H1 (cell line): ENCODE results near the gene LDHB. TPM values are rescaled to one million over a fixed set of nuclear protein-coding genes. Genes with fewer than 3 reads are reported as not detected.

Source experiments
- CTCF ChIA-PET: fragments of 300-600 bp; sonication (Branson Sonifier 250); formaldehyde crosslinking; loops from one replicate; lab custom pipeline; 2021; ENCODE audit not compliant: partially characterized antibody; lab: Charles Lee
- POLR2A ChIA-PET: fragments of 300-600 bp; sonication (Branson Sonifier 250); formaldehyde crosslinking; loops from one replicate; lab custom pipeline; 2021; ENCODE audit warnings: inconsistent platforms; ENCODE audit not compliant: partially characterized antibody; lab: Charles Lee
- DNase-seq, 2 experiments: peaks; one replicate each; pipeline versions ENCODE4 v3.0.0 to v3.0.0-alpha.2; 2010 to 2022; ENCODE audit warnings: low spot score in 2 of 2, low read depth in 1 of 2, mixed read lengths in 1 of 2
- FAIRE-seq: peaks from 2 replicates; lab custom pipeline; 2011; peaks lifted over from hg19 to GRCh38; lab: Jason Lieb, UNC
- H2AFZ ChIP-seq: 2 replicates; pipeline ENCODE4 v1.8.1; 2012; ENCODE audit warnings: low read length, inconsistent platforms
- H2AK5ac ChIP-seq: 2 replicates; pipeline ENCODE4 v1.6.1; 2013; ENCODE audit warnings: low read depth, low read length
- H2BK120ac ChIP-seq: replicated peaks from 2 replicates; pipeline ENCODE3; 2013; ENCODE audit warnings: low read depth, low read length, inconsistent platforms
- H2BK12ac ChIP-seq: 2 replicates; pipeline ENCODE4 v1.6.1; 2013; ENCODE audit warnings: low read depth, low read length
- H2BK15ac ChIP-seq: 2 replicates; pipeline ENCODE4 v1.6.1; 2013; ENCODE audit warnings: low read length
- H2BK20ac ChIP-seq: 2 replicates; pipeline ENCODE4 v1.6.1; 2013; ENCODE audit warnings: low read length
- H2BK5ac ChIP-seq: 2 replicates; pipeline ENCODE4 v1.6.1; 2013; ENCODE audit warnings: low read depth, low read length
- H3K14ac ChIP-seq: 2 replicates; pipeline ENCODE4 v1.6.1; 2013; ENCODE audit warnings: inconsistent platforms; ENCODE audit not compliant: insufficient read length
- H3K18ac ChIP-seq: 2 replicates; pipeline ENCODE4 v1.6.1; 2013; ENCODE audit warnings: low read length; ENCODE audit errors: extremely low read depth
- H3K23ac ChIP-seq: 2 replicates; pipeline ENCODE4 v1.6.1; 2013; ENCODE audit warnings: inconsistent platforms; ENCODE audit not compliant: insufficient read length
- H3K23me2 ChIP-seq: 2 replicates; pipeline ENCODE4 v1.6.1; 2013; ENCODE audit warnings: low read depth, low read length
- H3K27ac ChIP-seq: 2 replicates; pipeline ENCODE4 v1.6.1; 2011; ENCODE audit warnings: low read depth, low read length, inconsistent platforms
- H3K27me3 ChIP-seq, 4 experiments: replicated peaks in 1 of 4; 1 replicate in 1 of 4; 2 replicates in 3 of 4; pipeline versions ENCODE4 v1.6.1 to v1.8.1; 2011 to 2013; ENCODE audit warnings: low read length in 3 of 4, mild to moderate bottlenecking in 3 of 4, inconsistent platforms in 2 of 4, mixed read lengths in 2 of 4, moderate library complexity in 1 of 4; ENCODE audit not compliant: control insufficient read depth in 3 of 4, insufficient read depth in 3 of 4; ENCODE audit errors: extremely low read depth in 1 of 4
- H3K36me3 ChIP-seq, 4 experiments: 2 replicates each; pipeline versions ENCODE4 v1.6.1 to v1.8.1; 2011 to 2013; ENCODE audit warnings: mild to moderate bottlenecking in 4 of 4, low read length in 3 of 4, moderate library complexity in 2 of 4, control low read depth in 1 of 4, inconsistent platforms in 1 of 4; ENCODE audit not compliant: insufficient read depth in 4 of 4, control insufficient read depth in 2 of 4
- H3K4ac ChIP-seq: replicated peaks from 2 replicates; pipeline ENCODE3; 2013; ENCODE audit warnings: low read length, low read depth, mixed read lengths, inconsistent platforms; ENCODE audit not compliant: insufficient read length
- H3K4me1 ChIP-seq, 4 experiments: replicated peaks in 1 of 4; 1 replicate in 1 of 4; 2 replicates in 3 of 4; pipeline versions ENCODE4 v1.6.1 to v1.8.1; 2011 to 2013; ENCODE audit warnings: low read length in 3 of 4, inconsistent platforms in 2 of 4, mixed read lengths in 1 of 4; ENCODE audit not compliant: insufficient read depth in 4 of 4, control insufficient read depth in 3 of 4
- H3K4me2 ChIP-seq, 2 experiments: 2 replicates each; pipeline versions ENCODE4 v1.6.1 to v1.8.1; 2011 to 2013; ENCODE audit warnings: low read depth in 2 of 2, low read length in 2 of 2, control low read depth in 1 of 2, inconsistent platforms in 1 of 2, mild to moderate bottlenecking in 1 of 2; ENCODE audit not compliant: insufficient read depth in 1 of 2
- H3K4me3 ChIP-seq, 4 experiments: fragments of 200-600, 300-600 bp in 1 of 4; sonication (generic), shearing (Covaris generic), sonication (Bioruptor Twin) in 1 of 4; 2 replicates each; pipeline versions ENCODE4 v1.5.1 to v1.8.1; 2011 to 2016; ENCODE audit warnings: low read length in 4 of 4, low read depth in 3 of 4, control low read depth in 2 of 4, inconsistent platforms in 2 of 4, mild to moderate bottlenecking in 2 of 4, mixed read lengths in 1 of 4, moderate library complexity in 1 of 4; ENCODE audit not compliant: insufficient read depth in 2 of 4; ENCODE audit errors: extremely low read depth in 1 of 4
- H3K56ac ChIP-seq: replicated peaks from 2 replicates; pipeline ENCODE3; 2013; ENCODE audit warnings: low read depth, mild to moderate bottlenecking, mixed read lengths, low read length, inconsistent platforms; ENCODE audit not compliant: insufficient read length
- H3K79me1 ChIP-seq: 2 replicates; pipeline ENCODE4 v1.6.1; 2013; ENCODE audit warnings: low read depth, low read length, control low read depth
- H3K79me2 ChIP-seq, 2 experiments: 2 replicates each; pipeline versions ENCODE4 v1.6.1 to v1.8.1; 2012 to 2013; ENCODE audit warnings: low read length in 2 of 2, mild to moderate bottlenecking in 2 of 2, inconsistent platforms in 1 of 2; ENCODE audit not compliant: insufficient read depth in 2 of 2, control insufficient read depth in 1 of 2
- H3K9ac ChIP-seq, 4 experiments: replicated peaks in 1 of 4; 1 replicate in 1 of 4; 2 replicates in 3 of 4; pipeline versions ENCODE4 v1.6.1 to v1.8.1; 2011 to 2013; ENCODE audit warnings: low read depth in 3 of 4, low read length in 3 of 4, control low read depth in 2 of 4, mild to moderate bottlenecking in 2 of 4, moderate library complexity in 2 of 4, inconsistent platforms in 1 of 4; ENCODE audit errors: extremely low read depth in 1 of 4
- H3K9me3 ChIP-seq, 2 experiments: 2 replicates each; pipeline versions ENCODE4 v1.6.1 to v1.8.1; 2012 to 2013; ENCODE audit warnings: mild to moderate bottlenecking in 2 of 2, moderate library complexity in 2 of 2, control low read depth in 1 of 2, inconsistent platforms in 1 of 2, low read depth in 1 of 2, low read length in 1 of 2, mixed read lengths in 1 of 2; ENCODE audit not compliant: insufficient read depth in 2 of 2
- H4K20me1 ChIP-seq, 2 experiments: replicated peaks in 1 of 2; 2 replicates each; pipeline versions ENCODE3 to v1.8.1; 2011 to 2013; ENCODE audit warnings: inconsistent platforms in 2 of 2, low read length in 2 of 2, mild to moderate bottlenecking in 1 of 2; ENCODE audit not compliant: insufficient read depth in 2 of 2, control insufficient read depth in 1 of 2
- H4K5ac ChIP-seq: 2 replicates; pipeline ENCODE4 v1.6.1; 2013; ENCODE audit warnings: low read length, low read depth, mixed read lengths, inconsistent platforms; ENCODE audit not compliant: insufficient read length
- H4K8ac ChIP-seq: 2 replicates; pipeline ENCODE4 v1.8.0; 2013; ENCODE audit warnings: mild to moderate bottlenecking, moderate library complexity, low read length, inconsistent platforms; ENCODE audit not compliant: insufficient read depth; ENCODE audit errors: extremely low read depth
- H4K91ac ChIP-seq: replicated peaks from 2 replicates; pipeline ENCODE3; 2013; ENCODE audit warnings: low read length, mixed read lengths, inconsistent platforms; ENCODE audit not compliant: insufficient read length
- BCL11A ChIP-seq, 2 experiments: IDR thresholded peaks; one replicate each; pipeline ENCODE4 v1.6.1; 2011; ENCODE audit warnings: low read depth in 2 of 2, low read length in 2 of 2, mild to moderate bottlenecking in 2 of 2
- HDAC2 ChIP-seq, 2 experiments: fragments of 300-600 bp in 1 of 2; sonication (generic) in 1 of 2; IDR thresholded peaks; 2 replicates each; pipeline ENCODE4 v1.6.1; 2011 to 2012; ENCODE audit warnings: low read depth in 2 of 2, low read length in 2 of 2, mild to moderate bottlenecking in 2 of 2, moderate library complexity in 2 of 2, borderline replicate concordance in 1 of 2, inconsistent platforms in 1 of 2
- JUN ChIP-seq: IDR thresholded peaks from 2 replicates; pipeline ENCODE4 v1.6.1; 2011; ENCODE audit warnings: low read depth, mild to moderate bottlenecking, improper control_type of control experiment, low read length
- SRF ChIP-seq: IDR thresholded peaks from 2 replicates; pipeline ENCODE4 v1.6.1; 2011; ENCODE audit warnings: mild to moderate bottlenecking, low read depth, low read length, moderate library complexity
- WGBS, 2 experiments: shearing (Covaris generic) in 1 of 2; methylation state at CpG; one replicate each; pipeline versions ENCODE4 v1.1.6 to v1.1.7; 2013 to 2015; ENCODE audit warnings: low lambda C conversion rate in 2 of 2, mixed read lengths in 2 of 2, inconsistent platforms in 1 of 2, low coverage in 1 of 2, missing lambda C conversion rate in 1 of 2; ENCODE audit not compliant: insufficient replicate concordance in 2 of 2, insufficient coverage in 1 of 2, insufficient read length in 1 of 2; ENCODE audit errors: extremely low coverage in 1 of 2, missing lambda C conversion rate in 1 of 2; 5-methylcytosine and 5-hydroxymethylcytosine counted together
- polyA plus RNA-seq, 7 experiments: library from polyadenylated mRNA; depleted of rRNA in 3 of 7; stranded (reverse) in 5 of 7; unstranded in 2 of 7; fragments of >200 nt in 5 of 7; fragments of 200-250 nt in 2 of 7; gene quantifications; 1 replicate in 5 of 7; 2 replicates in 1 of 7; 4 replicates in 1 of 7; pipeline versions ENCODE4 v1.2.1 to v1.2.3, GENCODE V29; 2011 to 2013; ENCODE audit warnings: missing spikeins in 2 of 7, mixed read lengths in 2 of 7
- total RNA-seq: library from RNA; stranded (reverse); fragmentation: NEBNext Ultra II Directional; extraction: Animal tissue kit (Norgen Biotek cat#: 25700); gene quantifications from 2 replicates; pipeline ENCODE4 v1.2.1, GENCODE V29; 2021

The LDHB gene
- total and polyA plus RNA-seq, 2 of the 8 experiments (the other 6 are each of a cell fraction or from before 2014, with no cell fraction given): 1,177 to 1,781 TPM

- H4K91ac ChIP-seq: no peak overlapping the region
- H3K4me1 ChIP-seq: peaks cover 0 to 12% (median 5%) of the 10 kb centered on the region in 4 experiments; a peak in 6 of 7 replicates
- H3K4me3 ChIP-seq: no peak overlapping the region
- no peak overlapping the region for H2AK5ac ChIP-seq
- H2BK15ac ChIP-seq: no peak overlapping the region
- H3K23ac ChIP-seq: no peak overlapping the region
- H2BK20ac ChIP-seq: no peak overlapping the region
- no peak overlapping the region for H2BK12ac ChIP-seq
- no peak overlapping the region for H2BK120ac ChIP-seq
- no peak overlapping the region for H3K18ac ChIP-seq
- no peaks in the 10 kb centered on the region for H3K9me3 ChIP-seq
- H2BK5ac ChIP-seq: no peak overlapping the region
- CTCF ChIA-PET: interaction anchor here (0.7 to 1.0 kb wide), 2 partner anchors 8 to 21 kb away, joined by 3 read pairs; no protein-coding TSS in a partner anchor
- DNase-seq: no peak
- no peak overlapping the region for H3K27ac ChIP-seq
- H2AFZ ChIP-seq: no peak overlapping the region
- H3K79me2 ChIP-seq: peaks cover 0 to 84% of the 10 kb centered on the region in 2 experiments; a peak in 3 of 4 replicates
- H4K5ac ChIP-seq: no peak overlapping the region
- no peak for TF ChIP-seq HDAC2 (IDR thresholded peaks at IDR 0.05; ENCODE audit: borderline replicate concordance in 1 of 2, low read depth in 2 of 2, low read length in 2 of 2)
- TF ChIP-seq JUN: no peak
- no peak for TF ChIP-seq BCL11A (IDR thresholded peaks at IDR 0.05; ENCODE audit: low read depth in 2 of 2, low read length in 2 of 2)
- no peak for TF ChIP-seq SRF
- POLR2A ChIA-PET: interaction anchor here (1.0 to 10.4 kb wide), 11 partner anchors 9 to 138 kb away, joined by 3 to 123 read pairs (median 4); partner anchors contain the start of gene LDHB
- H4K8ac ChIP-seq: no peak overlapping the region
- H3K56ac ChIP-seq: no peak overlapping the region
- no peaks in the 10 kb centered on the region for H3K23me2 ChIP-seq
- no peaks in the 10 kb centered on the region for H3K27me3 ChIP-seq
- H3K14ac ChIP-seq: no peak overlapping the region
- H3K36me3 ChIP-seq: peaks cover 35 to 98% (median 77%) of the 10 kb centered on the region in 4 experiments
- no peak for FAIRE-seq
- no peak overlapping the region for H3K9ac ChIP-seq
- no peak overlapping the region for H3K4me2 ChIP-seq
- H3K4ac ChIP-seq: no peak overlapping the region
- peaks cover 12% of the 10 kb centered on the region for H3K79me1 ChIP-seq
- peaks cover 20 to 32% of the 10 kb centered on the region in 2 experiments for H4K20me1 ChIP-seq
- WGBS, 2 experiments: 63% methylated on average over 3 of the region's 3 CpGs; no CpG with 5 or more reads in 1 of the 2 experiments
Observed at GRCh38 chr12:21649034-21649433, 8.6 kb downstream of the LDHB start.
